NB4 (cell line): ENCODE measurements around the gene LRRC56.

Experiments
- DNase-seq: peaks from one replicate; pipeline ENCODE4 v3.0.0; 2010; ENCODE audit warnings: low read depth
- H3K4me3 ChIP-seq: one replicate; pipeline ENCODE4 v1.5.1; 2011; ENCODE audit warnings: mild to moderate bottlenecking, low read depth, low read length, moderate library complexity
- MYC ChIP-seq: IDR thresholded peaks from 2 replicates; pipeline ENCODE4 v1.6.1; 2011; ENCODE audit warnings: low read depth, low read length
- POLR2A ChIP-seq: IDR thresholded peaks from 2 replicates; pipeline ENCODE4 v1.6.1; 2011; ENCODE audit warnings: mild to moderate bottlenecking; ENCODE audit not compliant: insufficient read length; ENCODE audit errors: extremely low read depth
- TF ChIP-seq, protein P1 (sequence below): IDR thresholded peaks from one replicate; pipeline ENCODE4 v1.5.1; 2012; ENCODE audit warnings: low read depth, low read length
- TF ChIP-seq, protein P2 (sequence below): IDR thresholded peaks from 2 replicates; pipeline ENCODE4 v1.6.1; 2011; ENCODE audit warnings: low read depth, low read length

Gene LRRC56

DNA sequence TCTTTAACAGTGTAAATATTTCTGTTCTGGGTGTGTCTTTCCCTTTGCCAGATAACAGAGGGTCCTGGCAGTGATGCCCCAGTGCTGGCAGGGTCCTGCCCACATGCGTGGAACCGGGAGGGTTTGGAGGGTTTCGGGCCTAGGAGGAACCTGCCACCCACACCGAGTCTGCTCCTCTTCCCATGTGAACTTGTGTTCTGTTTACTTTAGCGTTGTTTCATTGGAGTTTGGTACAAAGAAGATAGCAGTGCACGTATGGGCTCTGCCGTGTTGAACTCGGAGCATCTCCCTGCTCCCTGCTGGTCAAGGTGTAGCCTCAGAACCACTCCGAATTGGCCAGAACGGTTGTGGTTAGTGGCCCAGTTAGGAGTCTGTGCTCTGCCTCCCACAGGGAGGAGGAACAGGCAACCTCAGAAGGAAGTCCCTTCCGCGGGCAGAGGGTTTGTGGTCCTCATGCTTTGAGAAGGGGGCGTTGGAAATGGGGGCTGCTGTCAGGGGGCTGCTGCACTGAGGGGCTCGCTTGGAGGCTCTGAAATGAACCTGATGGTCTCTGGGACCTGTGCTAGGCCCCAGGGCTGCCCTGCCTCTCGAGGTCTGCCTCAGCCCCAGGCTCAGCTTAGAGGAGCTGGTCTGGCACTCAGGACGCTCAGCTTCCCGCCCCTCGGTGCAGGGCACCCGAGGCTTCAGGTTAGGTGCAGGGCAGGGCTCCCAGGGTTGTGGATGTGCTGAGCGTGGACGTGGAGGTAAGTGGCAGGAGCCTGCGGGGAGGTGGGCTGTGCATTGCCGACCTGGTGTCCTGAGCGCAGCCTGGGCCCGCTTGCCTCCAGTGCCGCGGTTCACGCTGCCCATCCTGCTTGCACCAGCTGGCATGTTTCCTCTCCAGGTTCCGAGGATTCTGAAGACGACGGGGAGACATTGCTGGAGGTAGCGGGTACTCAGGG, 49.3 kb downstream of the LRRC56 start:
- no peak for DNase-seq
- H3K4me3 ChIP-seq = no peak overlapping the region
- TF ChIP-seq, protein P1, sequence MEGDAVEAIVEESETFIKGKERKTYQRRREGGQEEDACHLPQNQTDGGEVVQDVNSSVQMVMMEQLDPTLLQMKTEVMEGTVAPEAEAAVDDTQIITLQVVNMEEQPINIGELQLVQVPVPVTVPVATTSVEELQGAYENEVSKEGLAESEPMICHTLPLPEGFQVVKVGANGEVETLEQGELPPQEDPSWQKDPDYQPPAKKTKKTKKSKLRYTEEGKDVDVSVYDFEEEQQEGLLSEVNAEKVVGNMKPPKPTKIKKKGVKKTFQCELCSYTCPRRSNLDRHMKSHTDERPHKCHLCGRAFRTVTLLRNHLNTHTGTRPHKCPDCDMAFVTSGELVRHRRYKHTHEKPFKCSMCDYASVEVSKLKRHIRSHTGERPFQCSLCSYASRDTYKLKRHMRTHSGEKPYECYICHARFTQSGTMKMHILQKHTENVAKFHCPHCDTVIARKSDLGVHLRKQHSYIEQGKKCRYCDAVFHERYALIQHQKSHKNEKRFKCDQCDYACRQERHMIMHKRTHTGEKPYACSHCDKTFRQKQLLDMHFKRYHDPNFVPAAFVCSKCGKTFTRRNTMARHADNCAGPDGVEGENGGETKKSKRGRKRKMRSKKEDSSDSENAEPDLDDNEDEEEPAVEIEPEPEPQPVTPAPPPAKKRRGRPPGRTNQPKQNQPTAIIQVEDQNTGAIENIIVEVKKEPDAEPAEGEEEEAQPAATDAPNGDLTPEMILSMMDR = no peak
- no peak for TF ChIP-seq MYC
- TF ChIP-seq POLR2A = no peak
- TF ChIP-seq, protein P2, sequence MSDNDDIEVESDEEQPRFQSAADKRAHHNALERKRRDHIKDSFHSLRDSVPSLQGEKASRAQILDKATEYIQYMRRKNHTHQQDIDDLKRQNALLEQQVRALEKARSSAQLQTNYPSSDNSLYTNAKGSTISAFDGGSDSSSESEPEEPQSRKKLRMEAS = no peak

DNA sequence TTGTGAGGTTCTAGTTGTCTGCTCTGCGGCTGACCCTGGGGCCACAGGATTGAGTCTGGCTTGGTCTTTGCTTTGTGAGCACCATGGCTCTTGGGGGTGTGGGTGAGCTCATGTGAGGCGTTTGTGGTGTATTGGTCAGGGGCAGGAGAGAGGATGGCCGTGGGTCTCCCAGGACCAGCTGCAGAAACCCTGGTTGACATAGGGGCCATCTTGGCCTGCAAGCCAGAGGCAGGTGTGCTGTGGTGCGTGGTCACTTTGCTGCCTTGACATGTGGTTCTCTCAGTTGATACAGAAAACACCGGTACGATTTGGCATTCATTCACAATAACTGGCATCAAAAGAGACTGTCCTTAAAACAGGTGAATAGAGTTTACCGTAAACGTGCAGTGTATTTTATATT, 50.2 kb downstream of the LRRC56 start:
- no peak overlapping the region for H3K4me3 ChIP-seq
- DNase-seq = no peak
- TF ChIP-seq, protein P1 = no peak
- no peak for TF ChIP-seq MYC
- TF ChIP-seq, protein P2 = no peak
- TF ChIP-seq POLR2A = no peak

DNA sequence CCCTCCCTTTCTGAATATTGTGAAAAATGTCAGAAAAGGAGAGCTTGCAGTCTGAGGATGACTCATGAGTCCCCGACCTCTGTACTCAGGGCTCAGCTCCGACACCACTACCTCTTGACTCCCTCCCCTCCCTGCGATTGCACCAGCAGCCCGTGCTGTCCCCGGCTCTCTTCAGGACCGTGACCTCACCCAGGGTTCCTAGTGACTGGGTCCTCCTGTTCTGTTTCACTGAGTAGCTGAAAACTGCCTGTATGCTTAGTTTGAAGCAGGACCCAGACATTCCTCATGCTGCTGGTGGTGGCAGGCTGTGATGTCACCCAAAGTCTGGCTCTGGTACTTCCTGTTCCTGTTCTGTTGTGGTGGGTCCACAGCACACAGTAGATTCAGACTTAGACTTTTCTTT, 50.7 kb downstream of the LRRC56 start:
- TF ChIP-seq, protein P2 = peak; percentile 71
- TF ChIP-seq POLR2A = no peak
- TF ChIP-seq, protein P1 = no peak
- peak; percentile 60 for TF ChIP-seq MYC
- DNase-seq = peak; percentile 93
- no peak overlapping the region for H3K4me3 ChIP-seq

DNA sequence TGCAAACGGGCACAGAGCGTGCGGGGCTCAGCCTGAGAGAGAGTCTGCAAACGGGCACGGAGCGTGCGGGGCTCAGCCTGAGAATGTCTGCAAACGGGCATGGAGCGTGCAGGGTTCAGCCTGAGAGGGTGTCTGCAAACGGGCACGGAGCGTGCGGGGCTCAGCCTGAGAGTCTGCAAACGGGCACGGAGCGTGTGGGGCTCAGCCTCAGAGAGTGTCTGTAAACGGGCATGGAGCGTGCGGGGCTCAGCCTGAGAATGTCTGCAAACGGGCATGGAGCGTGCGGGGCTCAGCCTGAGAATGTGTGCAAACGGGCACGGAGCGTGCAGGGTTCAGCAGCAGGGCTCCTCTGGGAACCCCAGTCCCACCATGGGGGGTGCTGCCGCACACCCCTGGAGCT, 52.5 kb downstream of the LRRC56 start:
- no peak for DNase-seq
- TF ChIP-seq, protein P2 = no peak
- TF ChIP-seq MYC (no peak), POLR2A (no peak)
- TF ChIP-seq, protein P1 = no peak

DNA sequence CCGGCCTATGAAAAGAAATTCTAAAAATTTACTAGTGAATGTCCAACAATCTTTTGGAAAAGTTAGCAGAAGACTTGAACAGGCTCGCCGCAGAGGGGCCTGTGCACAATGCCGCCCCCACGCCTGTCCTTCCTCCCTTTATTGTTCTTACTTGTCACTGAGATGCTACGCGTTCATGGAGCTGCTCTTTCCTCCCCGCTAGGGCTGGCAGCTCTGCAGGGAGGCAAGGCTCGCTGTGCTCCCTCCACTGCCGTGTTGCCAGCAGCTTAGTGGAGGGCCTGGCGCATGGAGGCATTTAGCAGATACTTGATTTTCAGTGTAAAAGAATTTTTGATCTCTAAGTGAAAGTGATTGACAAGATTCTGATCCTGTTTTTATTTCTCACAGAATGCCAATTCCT, 53.7 kb downstream of the LRRC56 start:
- no peak for DNase-seq
- H3K4me3 ChIP-seq = no peak overlapping the region
- no peak for TF ChIP-seq MYC
- TF ChIP-seq POLR2A = no peak
- TF ChIP-seq, protein P2 = no peak
- TF ChIP-seq, protein P1 = no peak

More for the DNA sequence above, 52.5 kb downstream of the LRRC56 start:
- no peak overlapping the region for H3K4me3 ChIP-seq
